Hepatic stellate cell (primary cell): Measurements from ENCODE around the gene LINS1.

Experiments used
- DNase-seq: peaks from one replicate; pipeline ENCODE4 v3.0.0; 2011; ENCODE audit warnings: low spot score

LINS1 gene

DNA sequence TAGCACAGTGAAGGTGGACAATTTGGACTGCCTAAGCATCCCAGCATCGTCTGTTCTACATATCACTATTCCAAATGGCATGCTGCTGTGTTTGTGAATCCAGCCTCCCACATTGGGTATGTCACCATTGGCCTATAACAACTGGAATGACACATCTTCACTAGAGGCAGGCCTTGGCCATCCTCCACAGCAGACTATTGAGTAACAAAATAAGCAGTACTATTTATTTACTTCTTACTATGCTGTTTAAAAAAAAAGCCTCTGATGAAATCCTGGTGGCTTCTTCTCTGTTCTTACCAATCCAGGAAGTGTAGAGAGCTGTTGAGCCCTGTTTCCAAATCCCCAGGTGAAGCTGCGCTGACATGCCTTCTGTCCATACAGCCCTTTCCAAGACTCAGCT lies 42.7 kb downstream of the LINS1 start:
- DNase-seq, result peak; percentile 10

GRCh38 chr15:100558771-100559254 lies 43.2 kb downstream of the LINS1 start:
- no peak for DNase-seq

DNA sequence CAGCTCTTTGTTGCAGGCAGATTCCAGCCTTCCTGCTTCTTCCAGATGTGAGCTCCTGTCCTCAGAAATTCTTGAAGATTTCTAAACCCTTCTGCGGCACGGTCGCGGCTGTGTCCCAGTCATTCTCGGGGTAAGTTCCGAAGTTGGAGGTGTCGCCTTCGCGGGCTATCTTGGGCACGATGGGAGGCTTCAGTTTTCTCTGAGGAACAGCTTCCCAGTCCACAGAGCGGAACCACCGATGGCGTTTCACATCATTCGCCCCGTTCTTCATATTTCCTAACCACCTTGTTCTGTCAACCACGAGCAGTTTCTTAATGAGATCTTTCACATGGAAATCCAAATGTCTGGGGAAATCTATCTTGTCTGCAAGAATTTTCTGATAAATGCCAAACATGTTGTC lies 48.5 kb downstream of the LINS1 start:
- DNase-seq, result no peak

DNA sequence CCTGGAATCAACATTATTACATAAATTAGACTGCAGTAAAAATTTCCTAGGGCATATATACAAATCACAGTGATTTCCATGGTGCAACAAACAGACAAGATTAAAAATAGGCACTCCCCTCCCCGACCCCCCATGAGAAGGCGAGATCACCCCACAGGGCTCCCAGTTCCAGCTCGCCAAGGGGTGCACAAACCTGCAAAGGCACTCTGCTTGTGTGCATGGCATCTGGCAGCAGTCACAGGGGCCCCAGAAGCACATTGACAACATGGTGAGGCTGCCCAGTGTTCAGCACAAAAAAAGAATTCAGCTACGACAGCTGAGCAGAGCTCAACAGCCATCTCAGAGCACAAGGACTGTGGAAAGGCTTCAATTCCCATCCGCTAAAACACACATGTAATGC lies 54.0 kb downstream of the LINS1 start:
- DNase-seq, result no peak

DNA sequence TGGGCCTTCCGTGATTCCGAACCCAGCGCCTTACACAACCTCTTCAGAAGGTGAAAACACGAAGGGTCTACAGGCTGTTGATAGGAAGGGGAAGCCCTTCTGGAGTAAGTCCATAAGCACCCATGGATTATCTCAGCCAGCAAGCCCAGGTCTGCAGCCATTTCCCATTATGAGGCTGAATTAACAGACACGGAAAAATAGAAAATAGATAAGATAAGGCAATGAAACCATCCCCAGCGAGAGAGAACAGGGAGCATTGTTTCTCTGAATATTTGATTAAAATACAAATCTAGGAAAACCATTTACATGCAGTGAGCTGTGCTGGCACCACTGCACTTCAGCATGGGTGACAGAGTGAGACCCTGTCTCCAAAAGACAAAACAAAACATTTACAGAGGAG lies 57.0 kb downstream of the LINS1 start:
- no peak for DNase-seq

DNA sequence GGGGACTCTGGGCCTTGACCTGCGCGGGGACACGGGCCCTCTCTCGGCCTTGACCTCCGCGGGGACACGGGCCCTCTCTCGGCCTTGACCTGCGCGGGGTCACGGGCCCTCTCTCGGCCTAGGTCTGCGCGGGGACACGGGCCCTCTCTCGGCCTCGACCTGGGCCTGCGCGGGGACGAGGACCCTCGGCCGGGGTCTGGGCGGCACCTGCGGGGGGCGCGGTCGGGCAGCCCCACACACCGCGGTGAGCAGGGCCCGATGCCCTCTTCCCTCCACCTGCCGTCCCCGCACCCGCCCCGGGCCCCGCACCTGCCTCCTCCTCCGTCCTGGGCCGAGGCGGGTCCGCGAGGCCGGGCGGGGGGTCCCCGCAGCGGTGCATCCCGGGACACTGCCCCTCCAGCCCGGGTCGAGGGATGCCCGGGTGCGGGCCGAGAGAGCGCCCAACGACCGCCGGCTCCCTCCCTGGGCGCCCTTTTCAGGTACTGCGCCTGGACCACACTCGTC lies 57.6 kb downstream of the LINS1 start:
- no peak for DNase-seq

DNA sequence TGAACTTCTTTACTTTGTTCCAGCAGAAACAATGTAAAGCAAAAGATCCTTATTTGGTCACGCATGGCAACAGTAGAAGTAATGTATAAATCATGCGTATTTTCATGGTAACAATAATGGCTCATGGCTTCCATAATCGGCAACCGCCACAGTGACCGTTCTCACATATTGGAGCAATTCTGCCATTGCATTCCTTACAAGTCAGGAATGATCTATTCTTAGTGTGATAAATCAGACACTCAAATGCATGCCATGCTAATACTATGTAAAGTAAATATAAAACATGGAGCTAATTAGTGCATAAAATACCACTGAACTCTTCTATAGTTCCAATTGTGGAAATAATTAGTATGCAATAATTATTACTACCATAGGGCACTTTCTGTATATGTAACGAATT lies 59.7 kb downstream of the LINS1 start:
- no peak for DNase-seq

DNA sequence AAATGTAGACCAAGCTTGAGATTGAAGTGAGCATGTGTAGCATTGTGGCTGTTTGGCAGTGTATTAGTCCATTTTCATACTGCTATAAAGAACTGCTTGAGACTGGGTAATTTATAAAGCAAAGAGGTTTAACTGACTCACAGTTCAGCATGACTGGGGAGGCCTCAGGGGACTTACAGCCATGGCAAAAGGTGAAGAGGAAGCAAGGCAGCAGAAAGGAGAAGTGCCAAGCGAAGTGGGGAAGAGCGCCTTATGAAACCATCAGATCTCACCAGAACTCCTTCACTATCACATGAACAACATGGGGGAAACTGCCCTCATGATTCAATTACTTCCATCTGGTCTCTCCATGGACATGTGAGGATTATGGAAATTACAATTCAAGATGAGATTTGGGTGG lies 64.7 kb downstream of the LINS1 start:
- no peak for DNase-seq

DNA sequence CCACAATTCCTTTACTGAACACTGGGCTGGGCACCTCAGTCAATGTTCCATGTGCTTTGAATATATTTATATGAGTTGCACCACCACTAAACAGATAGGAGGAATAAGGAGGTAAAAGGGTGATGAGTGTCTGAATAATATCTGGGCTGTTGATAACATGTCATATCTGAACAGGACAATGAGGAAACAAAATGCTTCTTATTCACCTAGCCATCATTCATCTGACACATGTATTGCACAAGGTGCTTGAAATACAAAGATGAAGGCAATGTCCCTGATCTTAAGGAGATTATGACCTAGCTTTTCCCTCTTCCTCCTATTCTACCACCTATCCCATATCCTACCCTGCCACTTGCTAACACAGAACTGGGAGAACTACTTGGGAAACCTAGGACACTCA lies 65.3 kb downstream of the LINS1 start:
- DNase-seq, result no peak

DNA sequence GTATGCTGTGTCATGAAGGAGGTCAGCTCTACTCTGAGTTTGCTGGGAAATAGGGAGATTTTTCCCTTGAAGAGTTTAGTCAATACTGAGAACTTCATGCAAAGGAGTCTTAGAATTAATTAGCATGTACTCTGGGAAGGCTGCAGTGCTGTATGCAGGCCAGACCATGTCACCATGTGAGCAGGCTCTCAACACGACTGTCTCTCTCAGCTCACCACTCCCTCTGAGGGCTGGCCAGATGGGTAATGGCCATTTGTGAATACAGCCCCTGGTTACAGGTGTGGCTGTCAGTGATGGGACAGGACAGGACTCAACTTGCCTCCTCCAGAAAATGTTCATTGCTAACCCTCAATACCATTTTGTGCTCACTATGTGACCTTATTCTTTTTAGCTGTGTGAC lies 68.1 kb downstream of the LINS1 start:
- no peak for DNase-seq

- no peak for DNase-seq
These were observed 70.1 kb downstream of the LINS1 start for GRCh38 chr15:100531823-100532327.

DNA sequence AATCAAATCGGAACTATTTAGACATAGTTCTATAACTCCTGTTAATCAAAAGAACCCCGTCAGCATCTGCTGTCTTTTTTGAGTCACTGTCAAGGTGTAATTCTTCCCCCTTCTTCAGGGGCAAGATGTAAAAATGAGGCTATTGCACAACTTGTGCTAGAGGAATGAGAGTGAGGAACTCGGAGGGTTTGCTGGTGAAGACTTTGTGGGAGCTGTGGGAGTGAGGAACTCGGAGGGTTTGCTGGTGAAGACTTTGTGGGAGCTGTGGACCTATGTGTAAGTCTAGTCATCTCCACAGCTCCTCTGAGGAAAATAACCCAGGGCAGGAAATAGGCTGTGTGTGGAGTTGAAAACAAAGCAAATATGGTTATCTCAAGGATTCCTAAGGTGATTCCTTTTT lies 70.8 kb downstream of the LINS1 start:
- no peak for DNase-seq

- DNase-seq, result no peak
These were observed 72.4 kb downstream of the LINS1 start for GRCh38 chr15:100529556-100529955.

GRCh38 chr15:100528833-100529428 lies 73.1 kb downstream of the LINS1 start, which contains the start of gene CERS3:
CERS3 (minus strand) TSS chr15:100528950; CDS start chr15:100501849, 27,101 bp downstream.
- DNase-seq, result no peak

GRCh38 chr15:100526027-100526481 lies 75.9 kb downstream of the LINS1 start:
- DNase-seq, result no peak

DNA sequence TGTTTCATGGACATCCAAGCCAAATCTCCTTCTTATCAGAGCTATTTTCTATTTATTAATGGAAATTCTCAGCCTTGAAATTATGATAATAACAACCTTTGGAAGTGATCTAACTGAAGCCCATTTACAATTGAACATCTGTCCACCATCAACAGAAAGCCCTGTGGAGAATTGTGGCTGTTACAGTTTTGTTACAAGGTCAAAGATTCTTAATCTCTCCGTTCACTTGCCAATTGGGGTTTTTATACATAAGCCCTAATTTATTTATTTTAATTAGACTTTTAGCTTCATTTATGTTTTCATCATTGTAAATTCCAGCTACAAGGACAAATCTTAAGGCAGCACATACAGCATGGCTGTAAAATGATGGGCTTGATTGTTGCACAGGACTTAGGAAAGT lies 76.5 kb downstream of the LINS1 start:
- DNase-seq, result no peak

DNA sequence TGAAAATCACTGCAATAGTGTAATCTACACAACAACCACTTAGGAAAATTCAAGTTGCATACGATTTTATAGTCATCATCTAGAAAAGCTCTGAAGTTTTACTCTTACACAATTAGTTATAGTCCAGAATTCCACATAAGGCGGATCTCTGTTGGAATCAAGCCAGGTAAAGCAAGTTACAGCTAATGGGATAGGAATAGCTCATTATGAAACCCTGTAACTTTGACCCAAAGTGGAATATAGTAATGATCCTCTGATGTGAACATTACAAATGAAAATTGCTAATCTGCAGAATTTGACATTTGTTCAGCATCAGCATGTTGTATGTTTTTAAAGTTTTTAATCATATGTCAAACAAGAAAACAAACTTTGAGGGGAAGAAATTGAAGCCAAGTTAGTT lies 77.7 kb downstream of the LINS1 start:
- DNase-seq, result no peak

- no peak for DNase-seq
These were observed 80.1 kb downstream of the LINS1 start for GRCh38 chr15:100521907-100522306.

DNA sequence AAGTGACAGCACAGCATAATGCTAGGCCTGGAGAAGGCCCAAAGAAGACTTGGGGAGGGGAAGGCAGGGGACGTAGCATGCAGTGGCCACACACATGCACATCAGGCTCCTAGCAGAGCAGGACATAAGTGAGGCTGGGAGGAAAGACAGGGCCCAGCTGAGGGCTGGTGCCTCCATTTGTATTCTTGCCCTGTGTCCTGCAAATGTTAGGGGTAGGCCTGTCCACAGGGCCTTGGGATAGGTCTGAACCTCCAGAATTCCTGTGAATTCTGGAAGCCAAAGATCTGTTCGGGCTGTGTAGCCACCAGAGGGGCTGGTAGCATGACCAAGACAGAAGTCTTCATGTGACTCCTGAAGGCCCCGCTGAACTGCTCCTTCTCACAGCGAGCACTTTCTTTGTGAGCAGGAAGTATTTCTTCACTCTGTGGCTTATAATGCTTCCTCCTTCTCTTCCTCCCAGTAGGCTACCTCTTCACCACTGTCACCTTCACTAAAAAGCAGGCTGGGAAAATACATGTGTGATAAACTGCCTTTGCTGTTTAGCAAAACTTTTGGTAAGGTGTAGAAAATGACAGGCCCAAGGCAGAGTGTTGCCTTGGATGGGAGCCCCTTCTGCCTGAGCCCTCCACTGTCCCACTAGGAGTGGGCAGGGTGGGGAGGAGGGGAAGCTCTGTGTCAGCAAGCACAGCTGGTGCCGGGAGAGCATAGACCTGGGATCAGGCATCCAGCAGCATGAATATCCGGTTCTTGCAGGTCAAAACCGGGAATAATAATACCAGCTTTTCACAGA lies 81.7 kb downstream of the LINS1 start:
- no peak for DNase-seq

GRCh38 chr15:100517846-100518245 lies 84.1 kb downstream of the LINS1 start:
- no peak for DNase-seq
